ENCODE data around the gene BBC3. TPM values are rescaled to one million over a fixed set of nuclear protein-coding genes. Genes with fewer than 3 reads are reported as not detected.
A peak's percentile ranks its signal among the peaks of the same experiment; 100 is the strongest.

BBC3 gene
- total RNA-seq, 1 donor from 2014 or later, result 14.9 TPM

DNA sequence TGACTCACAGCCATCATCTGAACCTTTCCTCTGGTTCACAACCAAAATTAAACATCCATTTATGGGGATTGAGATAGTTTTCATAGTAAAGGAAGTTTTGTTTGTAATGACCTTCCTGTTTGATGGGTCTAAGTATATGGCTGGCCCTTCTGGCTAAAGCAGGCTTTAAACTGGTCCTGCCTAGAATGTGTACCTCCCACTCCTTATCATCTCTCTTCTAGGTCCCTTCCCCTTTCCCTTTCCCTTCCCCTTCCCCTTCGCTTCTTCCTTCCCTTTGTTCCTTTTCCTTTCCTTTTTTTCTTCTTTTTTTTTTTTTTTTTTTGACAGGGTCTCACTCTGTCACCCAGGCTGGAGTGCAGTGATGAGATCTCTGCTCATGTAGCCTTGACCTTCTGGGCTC is 35.6 kb downstream of the BBC3 start:
- intact Hi-C loops (cut with DNase I), result no loop called here
- no peak for TF ChIP-seq CTCF (IDR thresholded peaks at IDR 0.05)
- H3K4me3 ChIP-seq, result no peak overlapping the region

DNA sequence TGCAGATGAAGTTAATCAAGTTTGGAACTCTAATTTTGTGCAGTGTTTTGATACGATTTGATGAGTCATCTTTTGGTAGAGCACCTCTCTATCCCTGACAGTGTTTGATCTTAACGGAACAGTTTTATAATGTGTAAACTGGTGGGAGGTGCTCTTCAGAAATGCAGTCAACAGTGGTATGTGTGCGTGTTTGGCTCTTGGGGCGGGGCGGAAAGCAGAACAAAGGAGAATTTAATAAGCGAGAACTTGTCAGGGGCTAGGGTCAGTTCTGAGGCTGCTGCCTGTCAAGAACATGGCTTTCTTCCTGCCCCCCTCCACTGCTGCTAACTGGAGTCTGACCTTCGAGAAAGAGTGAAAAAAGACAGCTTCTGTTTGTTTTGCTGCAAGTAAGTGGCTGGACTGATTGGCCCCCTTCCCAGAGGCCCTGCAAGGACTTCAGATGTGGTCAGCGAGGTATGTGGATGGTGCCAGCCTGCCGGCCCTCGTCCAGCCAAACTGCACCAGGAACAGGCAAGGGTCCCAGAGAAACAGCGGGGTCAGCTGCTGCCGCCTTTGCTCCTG is 40.8 kb downstream of the BBC3 start:
- intact Hi-C loops (cut with DNase I), result loop anchor here (5.0 kb wide), 1 partner anchor 33 kb away; no protein-coding TSS in a partner anchor
- peak; percentile 29 to 84 for DNase-seq (ENCODE audit: low spot score in 2 of 2)
- no peaks in the 10 kb centered on the region for H3K9me3 ChIP-seq
- H3K27ac ChIP-seq, result peak overlapping the region; percentile 60 to 80
- H3K27me3 ChIP-seq, result no peaks in the 10 kb centered on the region
- peaks cover 0 to 24% of the 10 kb centered on the region in 2 donors for H3K4me1 ChIP-seq
- H3K36me3 ChIP-seq, result no peaks in the 10 kb centered on the region
- H3K4me3 ChIP-seq, result peak overlapping the region in 1 of 2 donors; percentile 16
- TF ChIP-seq CTCF (IDR thresholded peaks at IDR 0.05), result no peak

More for the DNA sequence above, 35.6 kb downstream of the BBC3 start:
- Histone ChIP-seq H3K27ac (no peak overlapping the region), H3K36me3 (peaks cover 19 to 25% of the 10 kb centered on the region in 2 donors), H3K27me3 (no peaks in the 10 kb centered on the region), H3K9me3 (no peaks in the 10 kb centered on the region), H3K4me1 (peaks cover 0 to 13% of the 10 kb centered on the region in 2 donors)
- DNase-seq (ENCODE audit: low spot score in 2 of 2), result no peak

GRCh38 chr19:47188507-47189033 is 42.4 kb downstream of the BBC3 start:
- H3K4me1 ChIP-seq, result peaks cover 0 to 24% of the 10 kb centered on the region in 2 donors
- H3K9me3 ChIP-seq, result no peaks in the 10 kb centered on the region
- intact Hi-C loops (cut with DNase I), result no loop called here
- peaks cover 0 to 6% of the 10 kb centered on the region in 2 donors for H3K36me3 ChIP-seq
- no peaks in the 10 kb centered on the region for H3K27me3 ChIP-seq
- no peak for DNase-seq (ENCODE audit: low spot score in 2 of 2)
- no peak overlapping the region for H3K4me3 ChIP-seq
- peak overlapping the region; percentile 60 to 80 for H3K27ac ChIP-seq
- no peak for TF ChIP-seq CTCF (IDR thresholded peaks at IDR 0.05)

GRCh38 chr19:47187797-47188196 is 43.2 kb downstream of the BBC3 start:
- intact Hi-C loops (cut with DNase I), result no loop called here
- no peak for TF ChIP-seq CTCF (IDR thresholded peaks at IDR 0.05)
- no peak for DNase-seq (ENCODE audit: low spot score in 2 of 2)
- H3K27ac ChIP-seq, result peak overlapping the region in 1 of 2 donors; percentile 7
- H3K4me3 ChIP-seq, result no peak overlapping the region
- peaks cover 0 to 24% of the 10 kb centered on the region in 2 donors for H3K4me1 ChIP-seq
- H3K9me3 ChIP-seq, result no peaks in the 10 kb centered on the region
- peaks cover 0 to 12% of the 10 kb centered on the region in 2 donors for H3K36me3 ChIP-seq
- no peaks in the 10 kb centered on the region for H3K27me3 ChIP-seq

- H3K4me3 ChIP-seq, result no peak overlapping the region
- DNase-seq (ENCODE audit: low spot score in 2 of 2), result no peak
- H3K9me3 ChIP-seq, result no peaks in the 10 kb centered on the region
- H3K27me3 ChIP-seq, result no peaks in the 10 kb centered on the region
- H3K4me1 ChIP-seq, result peaks cover 0 to 27% of the 10 kb centered on the region in 2 donors
- no peak for TF ChIP-seq CTCF (IDR thresholded peaks at IDR 0.05)
- peak overlapping the region in 1 of 2 donors; percentile 7 for H3K27ac ChIP-seq
- intact Hi-C loops (cut with DNase I), result no loop called here
- H3K36me3 ChIP-seq, result peaks cover 0 to 12% of the 10 kb centered on the region in 2 donors
Observed at GRCh38 chr19:47187335-47187655, 43.7 kb downstream of the BBC3 start.

All from ascending aorta (tissue), 2 donors.